K562 (cell line): ENCODE measurements around the gene TRAPPC4. TPM values are rescaled to one million over a fixed set of nuclear protein-coding genes. Genes with fewer than 3 reads are reported as not detected.
A peak's percentile ranks its signal among the peaks of the same experiment; 100 is the strongest.

Experiments used
- ATF7 ChIP-seq: fragments of 450-650 bp; IDR thresholded peaks from 2 replicates; pipeline ENCODE4 v1.7.1; 2014; ENCODE audit warnings: mild to moderate bottlenecking, moderate library complexity
- C11orf30 ChIP-seq: fragments of 450-650 bp; IDR thresholded peaks from 2 replicates; pipeline ENCODE4 v1.6.1; 2016; ENCODE audit warnings: low read depth, mild to moderate bottlenecking
- CBFB ChIP-seq: sonication (generic); formaldehyde crosslinking; IDR thresholded peaks from 2 replicates; pipeline ENCODE4 v1.4.0; 2020; ENCODE audit warnings: mild to moderate bottlenecking, missing genetic modification reagents
- CCNT2 ChIP-seq: IDR thresholded peaks from 2 replicates; pipeline ENCODE4 v1.6.1; 2011; ENCODE audit warnings: borderline replicate concordance, low read depth, mild to moderate bottlenecking, moderate library complexity, mixed read lengths, low read length; ENCODE audit not compliant: insufficient read length; ENCODE audit errors: extremely low read depth
- E2F1 ChIP-seq: sonication (generic); formaldehyde crosslinking; IDR thresholded peaks from 2 replicates; pipeline ENCODE4 v1.8.1; 2023; ENCODE audit warnings: mild to moderate bottlenecking, missing genetic modification reagents, moderate library complexity
- GTF2F1 ChIP-seq: IDR thresholded peaks from 2 replicates; pipeline ENCODE4 v1.6.1; 2011; ENCODE audit warnings: low read depth, low read length, improper control_type of control experiment
- KDM5B ChIP-seq: fragments of 200-600 bp; sonication (generic); IDR thresholded peaks from 2 replicates; pipeline ENCODE4 v1.6.1; 2012; ENCODE audit warnings: low read depth, mild to moderate bottlenecking, moderate library complexity, low read length, control low read depth, inconsistent platforms; ENCODE audit not compliant: insufficient replicate concordance
- L3MBTL2 ChIP-seq: fragments of 450-650 bp; IDR thresholded peaks from 2 replicates; pipeline ENCODE4 v1.6.1; 2016; ENCODE audit warnings: mild to moderate bottlenecking, moderate library complexity
- MAZ ChIP-seq, 2 experiments: fragments of 450-650 bp in 1 of 2; sonication (generic) in 1 of 2; formaldehyde crosslinking; IDR thresholded peaks in 1 of 2; conservative IDR thresholded peaks in 1 of 2; 2 replicates each; pipeline versions ENCODE4 v1.4.0 to v1.5.0; 2020; ENCODE audit warnings: mild to moderate bottlenecking in 1 of 2, missing genetic modification reagents in 1 of 2
- MTA3 ChIP-seq: fragments of 450-650 bp; formaldehyde crosslinking; IDR thresholded peaks from 2 replicates; pipeline ENCODE4 v1.6.1; 2017; ENCODE audit warnings: mild to moderate bottlenecking, borderline replicate concordance
- POLR2G ChIP-seq: fragments of 200-400 bp; formaldehyde crosslinking; IDR thresholded peaks from 2 replicates; pipeline ENCODE4 v1.6.1; 2017; ENCODE audit warnings: low read depth, mild to moderate bottlenecking, antibody characterized with exemption, low read length, moderate library complexity
- SMAD2 ChIP-seq: fragments of 150-350 bp; IDR thresholded peaks from 2 replicates; pipeline ENCODE4 v1.6.1; 2014; ENCODE audit warnings: low read depth, mild to moderate bottlenecking, low read length
- SMAD4 ChIP-seq: fragments of 250-450 bp; sonication (Bioruptor Pico); conservative IDR thresholded peaks from 2 replicates; pipeline ENCODE4 v1.8.0; 2021; ENCODE audit warnings: inconsistent platforms, mild to moderate bottlenecking, moderate library complexity
- TFAP4 ChIP-seq: sonication (generic); formaldehyde crosslinking; IDR thresholded peaks from 2 replicates; pipeline ENCODE4 v1.8.0; 2022; ENCODE audit warnings: missing genetic modification reagents, mild to moderate bottlenecking, moderate library complexity, borderline replicate concordance
- WHSC1 ChIP-seq: IDR thresholded peaks from one replicate; pipeline ENCODE4 v1.6.1; 2012; ENCODE audit warnings: low read length, control low read depth, inconsistent platforms
- XRCC3 ChIP-seq: fragments of 450-650 bp; IDR thresholded peaks from 2 replicates; pipeline ENCODE4 v1.6.1; 2017; ENCODE audit warnings: mild to moderate bottlenecking, moderate library complexity
- ZBTB17 ChIP-seq: fragments of 450-650 bp; formaldehyde crosslinking; IDR thresholded peaks from 2 replicates; pipeline ENCODE4 v1.4.0; 2020; ENCODE audit warnings: mild to moderate bottlenecking
- ZBTB7A ChIP-seq: IDR thresholded peaks from 2 replicates; pipeline ENCODE4 v1.6.1; 2011; ENCODE audit warnings: low read depth, mild to moderate bottlenecking, low read length, moderate library complexity, borderline replicate concordance; ENCODE audit not compliant: control insufficient read depth
- ZNF174 ChIP-seq: fragments of 250-450 bp; sonication (Bioruptor Pico); IDR thresholded peaks from 2 replicates; pipeline ENCODE4 v1.4.0; 2020; ENCODE audit warnings: mild to moderate bottlenecking
- ZNF592 ChIP-seq: fragments of 450-650 bp; IDR thresholded peaks from 2 replicates; pipeline ENCODE4 v1.6.1; 2017; ENCODE audit warnings: antibody characterized with exemption, mild to moderate bottlenecking
- ZNF717 ChIP-seq: fragments of 250-450 bp; sonication (Bioruptor Pico); IDR thresholded peaks from 2 replicates; pipeline ENCODE4 v1.5.0; 2021
- polyA plus RNA-seq, 8 experiments: library from polyadenylated mRNA; depleted of rRNA in 4 of 8; stranded (reverse) in 5 of 8; unstranded in 3 of 8; fragments of >200 nt; fragmentation: Nextera tagmentation in 2 of 8; fragmentation: Illumina TruSeq in 1 of 8; extraction: Ambion mirVana in 2 of 8; extraction: Trizol in 1 of 8; gene quantifications; 2 replicates each; pipeline versions ENCODE4 v1.2.1 to v1.2.3, GENCODE V29; 2011 to 2014; ENCODE audit warnings: inconsistent platforms in 1 of 8, missing spikeins in 1 of 8
- total RNA-seq, 7 experiments: library from RNA; depleted of rRNA in 6 of 7; stranded (reverse); fragments of >200 nt in 6 of 7; fragmentation: Illumina TruSeq in 2 of 7; extraction: Trizol in 2 of 7; gene quantifications; 2 replicates each; pipeline versions ENCODE4 v1.2.1 to v1.2.3, GENCODE V29; 2011 to 2021; ENCODE audit warnings: low replicate concordance in 1 of 7

The TRAPPC4 gene
- total and polyA plus RNA-seq, 9 of the 15 experiments (the other 6 are each of a cell fraction or from before 2014, with no cell fraction given), result 121 to 524 (median 142) TPM

GRCh38 chr11:118997627-118998387 is 20.8 kb upstream of the TRAPPC4 start, which contains the start of gene CENATAC (continued):
- no peak for TF ChIP-seq SMAD2
- TF ChIP-seq ZNF174, result no peak
- TF ChIP-seq SMAD4 (CRISPR knock-in tag), result peak; percentile 32
- peak; percentile 53 for TF ChIP-seq ZBTB17 (CRISPR knock-in tag)
- TF ChIP-seq GTF2F1, result 0 out of 2 replicates have a peak, but pooled peaks have one; percentile 35
- peak; percentile 96 for TF ChIP-seq L3MBTL2
- TF ChIP-seq C11orf30, result peak; percentile 67
- TF ChIP-seq ATF7, result peak; percentile 52
- peak; percentile 84; the same call in 1 of the 2 replicates for TF ChIP-seq TFAP4 (CRISPR knock-in tag)
- peak; percentile 80; the same call in 1 of the 2 replicates for TF ChIP-seq CBFB
- 0 out of 2 replicates have a peak, but pooled peaks have one; percentile 43 for TF ChIP-seq MTA3
- TF ChIP-seq E2F1 (CRISPR knock-in tag), result peak; percentile 81; the same call in 1 of the 2 replicates
- peak; percentile 56 to 79; a peak in 3 of 4 replicates for TF ChIP-seq MAZ (CRISPR knock-in tag; conservative IDR thresholded peaks at IDR 0.05 in 1 of 2, IDR thresholded peaks at IDR 0.05 in 1 of 2)
- TF ChIP-seq ZBTB7A, result peak; percentile 47; the same call in 1 of the 2 replicates
- no peak for TF ChIP-seq ZNF717 (CRISPR knock-in tag)
- TF ChIP-seq POLR2G, result peak; percentile 94
- TF ChIP-seq KDM5B, result peak; percentile 95
- peak; percentile 48 for TF ChIP-seq CCNT2
- 0 out of 2 replicates have a peak, but pooled peaks have one; percentile 75 for TF ChIP-seq ZNF592
- no peak for TF ChIP-seq XRCC3
- TF ChIP-seq WHSC1, result no peak
